Neutrophil (primary cell): ENCODE measurements around the gene CNKSR3.

Source experiments
- H3K27ac ChIP-seq: fragments of 200-600 bp; sonication (generic); 2 replicates; pipeline ENCODE4 v1.5.1; 2016; ENCODE audit warnings: mild to moderate bottlenecking, moderate library complexity
- H3K27me3 ChIP-seq: fragments of 200-600 bp; sonication (generic); 2 replicates; pipeline ENCODE4 v1.6.0; 2016; ENCODE audit warnings: mild to moderate bottlenecking
- H3K36me3 ChIP-seq: fragments of 200-600 bp; sonication (generic); 2 replicates; pipeline ENCODE4 v1.5.1; 2017
- H3K4me1 ChIP-seq, 2 experiments: fragments of 200-600 bp in 1 of 2; sonication (generic) in 1 of 2; 1 replicate in 1 of 2; 2 replicates in 1 of 2; pipeline versions ENCODE4 v1.5.1 to v1.6.1; 2013 to 2016; ENCODE audit warnings: low read depth in 1 of 2, low read length in 1 of 2, mild to moderate bottlenecking in 1 of 2, moderate library complexity in 1 of 2; ENCODE audit not compliant: control insufficient read depth in 1 of 2, insufficient read depth in 1 of 2
- H3K4me3 ChIP-seq, 2 experiments: fragments of 200-600 bp in 1 of 2; sonication (generic) in 1 of 2; 1 replicate in 1 of 2; 2 replicates in 1 of 2; pipeline ENCODE4 v1.5.1; 2013 to 2016; ENCODE audit warnings: low read depth in 1 of 2, low read length in 1 of 2, mild to moderate bottlenecking in 1 of 2, moderate library complexity in 1 of 2
- H3K9me3 ChIP-seq: fragments of 200-600 bp; sonication (generic); 2 replicates; pipeline ENCODE4 v1.5.1; 2016
- CTCF ChIP-seq: fragments of 200-600 bp; sonication (generic); IDR thresholded peaks from 2 replicates; pipeline ENCODE4 v1.5.1; 2016; ENCODE audit warnings: antibody characterized with exemption

Gene CNKSR3

GRCh38 chr6:154457046-154457713, 53.3 kb downstream of the CNKSR3 start:
- no peaks in the 10 kb centered on the region for H3K36me3 ChIP-seq
- TF ChIP-seq CTCF: no peak
- H3K9me3 ChIP-seq: no peaks in the 10 kb centered on the region
- no peak overlapping the region for H3K4me3 ChIP-seq
- H3K4me1 ChIP-seq: no peaks in the 10 kb centered on the region
- H3K27ac ChIP-seq: no peak overlapping the region
- H3K27me3 ChIP-seq: no peaks in the 10 kb centered on the region

DNA sequence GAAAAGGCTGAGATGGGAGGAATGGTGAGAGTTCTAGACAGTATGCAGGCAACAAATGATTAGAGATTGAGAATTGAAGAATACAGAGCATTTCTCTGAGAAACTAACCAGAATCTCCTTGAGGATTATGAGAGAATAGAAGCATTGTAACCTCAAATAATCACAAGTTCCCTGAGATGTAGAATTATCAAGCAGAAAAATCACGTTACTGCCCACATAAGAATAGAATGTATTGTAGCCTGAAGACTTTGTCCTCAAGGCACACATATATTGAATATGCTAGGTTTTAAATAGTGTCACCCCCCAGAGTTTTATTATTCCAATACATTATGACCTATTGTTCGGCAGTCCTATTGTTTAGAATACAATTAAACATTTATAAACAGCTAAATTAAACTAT, 57.2 kb downstream of the CNKSR3 start:
- H3K36me3 ChIP-seq: no peaks in the 10 kb centered on the region
- H3K27me3 ChIP-seq: no peaks in the 10 kb centered on the region
- no peaks in the 10 kb centered on the region for H3K9me3 ChIP-seq
- H3K4me1 ChIP-seq: no peaks in the 10 kb centered on the region
- no peak for TF ChIP-seq CTCF
- H3K4me3 ChIP-seq: no peak overlapping the region
- H3K27ac ChIP-seq: no peak overlapping the region

DNA sequence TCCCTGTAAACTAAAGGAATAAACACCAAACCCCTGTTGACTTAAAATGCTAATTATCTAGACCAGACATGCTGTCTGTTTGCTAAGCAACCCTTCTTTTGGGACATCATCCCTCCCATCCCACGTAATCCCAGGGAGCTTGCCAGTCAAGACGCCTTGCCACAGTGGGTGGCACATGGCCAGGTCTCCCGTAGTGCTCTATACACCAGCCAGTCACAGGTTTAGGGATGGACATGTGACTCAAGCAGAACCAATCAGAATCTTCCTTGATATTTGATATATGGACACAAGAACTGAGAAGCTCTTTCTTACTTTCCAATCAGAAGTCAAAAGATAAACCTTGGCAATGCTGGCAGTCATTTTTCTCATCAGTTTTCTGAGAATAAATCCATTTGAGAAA, 60.0 kb downstream of the CNKSR3 start:
- TF ChIP-seq CTCF: no peak
- H3K36me3 ChIP-seq: no peaks in the 10 kb centered on the region
- no peaks in the 10 kb centered on the region for H3K9me3 ChIP-seq
- H3K27me3 ChIP-seq: no peaks in the 10 kb centered on the region
- no peaks in the 10 kb centered on the region for H3K4me1 ChIP-seq
- H3K4me3 ChIP-seq: no peak overlapping the region
- no peak overlapping the region for H3K27ac ChIP-seq

- H3K27me3 ChIP-seq: no peaks in the 10 kb centered on the region
- no peak overlapping the region for H3K27ac ChIP-seq
- no peaks in the 10 kb centered on the region for H3K9me3 ChIP-seq
- no peaks in the 10 kb centered on the region for H3K4me1 ChIP-seq
- H3K36me3 ChIP-seq: no peaks in the 10 kb centered on the region
- no peak overlapping the region for H3K4me3 ChIP-seq
- TF ChIP-seq CTCF: no peak
These were observed 61.9 kb downstream of the CNKSR3 start for GRCh38 chr6:154448448-154449096.

DNA sequence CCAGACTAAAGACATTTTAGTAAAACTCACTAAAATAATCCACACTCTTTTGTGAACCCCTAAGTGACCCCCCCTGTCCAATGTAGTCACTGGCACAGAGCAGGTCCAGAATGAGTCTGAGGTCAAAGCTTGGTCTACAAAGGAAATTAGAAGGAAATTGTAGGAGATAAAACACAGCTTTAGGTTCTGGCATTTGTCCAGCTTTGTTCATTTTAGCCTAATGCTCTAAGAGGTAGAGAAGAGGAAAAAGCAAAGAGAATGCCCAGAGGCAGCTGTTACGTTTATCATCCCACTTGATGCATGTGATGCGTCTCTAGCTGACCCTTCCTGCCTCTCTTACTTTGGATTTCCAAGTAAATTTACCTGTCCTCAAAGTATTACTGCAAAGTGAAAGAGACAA, 62.5 kb downstream of the CNKSR3 start:
- Histone ChIP-seq H3K9me3 (no peaks in the 10 kb centered on the region), H3K27ac (no peak overlapping the region), H3K4me3 (no peak overlapping the region), H3K4me1 (no peaks in the 10 kb centered on the region), H3K36me3 (no peaks in the 10 kb centered on the region), H3K27me3 (no peaks in the 10 kb centered on the region)
- no peak for TF ChIP-seq CTCF
